Kidney (tissue), 14 donors: Measurements from ENCODE around the gene TNXB. TPM values are rescaled to one million over a fixed set of nuclear protein-coding genes. Genes with fewer than 3 reads are reported as not detected.
A peak's percentile ranks its signal among the peaks of the same experiment; 100 is the strongest.

Experiments
- DNase-seq, 5 donors: peaks; one replicate each; pipeline ENCODE4 v3.0.0-alpha.2; 2013 to 2020
- FAIRE-seq: peaks from 2 replicates; lab custom pipeline; 2012; peaks lifted over from hg19 to GRCh38; lab: Jason Lieb, UNC
- H3K27ac ChIP-seq, 2 donors: one replicate each; pipeline ENCODE4 v1.7.0; 2013; ENCODE audit warnings: low read depth in 2 of 2, low read length in 2 of 2, inconsistent platforms in 1 of 2
- H3K27me3 ChIP-seq: one replicate; pipeline ENCODE4 v1.7.1; 2013; ENCODE audit warnings: low read length, inconsistent platforms; ENCODE audit not compliant: control insufficient read depth, insufficient read depth
- H3K36me3 ChIP-seq, 3 donors: one replicate each; pipeline versions ENCODE4 v1.7.0 to v1.7.1; 2013; ENCODE audit warnings: low read length in 3 of 3, control low read depth in 1 of 3, inconsistent platforms in 1 of 3; ENCODE audit not compliant: insufficient read depth in 3 of 3, control insufficient read depth in 2 of 3
- H3K4me1 ChIP-seq, 3 donors: one replicate each; pipeline versions ENCODE4 v1.7.0 to v1.7.1; 2013; ENCODE audit warnings: low read length in 3 of 3, inconsistent platforms in 1 of 3, low read depth in 1 of 3; ENCODE audit not compliant: control insufficient read depth in 2 of 3, insufficient read depth in 2 of 3
- H3K4me3 ChIP-seq, 3 donors: one replicate each; pipeline versions ENCODE4 v1.7.0 to v1.8.1; 2013; ENCODE audit warnings: low read length in 3 of 3, control low read depth in 1 of 3, inconsistent platforms in 1 of 3
- H3K9ac ChIP-seq, 3 donors: one replicate each; pipeline versions ENCODE4 v1.7.0 to v1.7.1; 2013; ENCODE audit warnings: low read length in 3 of 3, control low read depth in 1 of 3, inconsistent platforms in 1 of 3
- H3K9me3 ChIP-seq, 3 donors: one replicate each; pipeline versions ENCODE4 v1.7.0 to v1.7.1; 2013; ENCODE audit warnings: low read length in 3 of 3, control low read depth in 1 of 3, inconsistent platforms in 1 of 3; ENCODE audit not compliant: control insufficient read depth in 2 of 3, insufficient read depth in 1 of 3
- CTCF ChIP-seq: IDR thresholded peaks from 3 replicates; pipeline ENCODE4 v1.5.1; 2012; ENCODE audit warnings: mild to moderate bottlenecking, moderate library complexity, borderline replicate concordance; ENCODE audit not compliant: insufficient read depth; ENCODE audit errors: extremely low read depth
- intact Hi-C: fragments of 100-400 bp; cut with DNase I; formaldehyde crosslinking; loops from one replicate; pipeline ENCODE4 v1.11.1; 2022
- polyA plus RNA-seq: library from polyadenylated mRNA; stranded (reverse); fragments of 350-450 nt; fragmentation: Illumina TruSeq; extraction: RNeasy Lipid Tissue Mini Kit (QIAGEN cat#74804); gene quantifications from one replicate; pipeline ENCODE4 v1.2.3, GENCODE V29; 2014; ENCODE audit warnings: low read depth, low replicate concordance; ENCODE audit not compliant: insufficient read depth
- total RNA-seq: library from RNA; stranded (reverse); fragmentation: NEBNext Ultra II Directional; extraction: Animal tissue kit (Norgen Biotek cat#: 25700); gene quantifications from one replicate; pipeline ENCODE4 v1.2.1, GENCODE V29; 2021
- donor health status: control.
- donor health status: control.
- donor health status: control.
- donor health status: control.
- donor health status: control.
- donor health status: DM: yes; HTN: yes; CAD: no.
- donor health status: Normal renal cell carcinoma (clear cell type).

The TNXB gene
- total and polyA plus RNA-seq, 2 donors from 2014 or later, result 13.3 to 88.2 TPM

- Histone ChIP-seq H3K4me1 (peaks cover 0 to 7% (median 0%) of the 10 kb centered on the region in 3 donors), H3K9ac (no peak overlapping the region), H3K27me3 (no peaks in the 10 kb centered on the region), H3K36me3 (no peaks in the 10 kb centered on the region), H3K4me3 (no peak overlapping the region), H3K27ac (no peak overlapping the region), H3K9me3 (no peaks in the 10 kb centered on the region)
- FAIRE-seq, result no peak
- intact Hi-C loops, result no loop called here
- DNase-seq, result no peak
- TF ChIP-seq CTCF, result no peak
Observed at GRCh38 chr6:32088487-32089049, 20.6 kb downstream of the TNXB start.

GRCh38 chr6:32087574-32088486, 21.3 kb downstream of the TNXB start:
- peak; percentile 77 to 95 (median 89) for DNase-seq
- Histone ChIP-seq H3K4me1 (peaks cover 0 to 7% (median 0%) of the 10 kb centered on the region in 3 donors), H3K9ac (no peak overlapping the region), H3K4me3 (no peak overlapping the region), H3K36me3 (no peaks in the 10 kb centered on the region), H3K9me3 (no peaks in the 10 kb centered on the region), H3K27me3 (no peaks in the 10 kb centered on the region), H3K27ac (peak overlapping the region in 1 of 2 donors; percentile 32)
- FAIRE-seq, result no peak
- peak; percentile 74 for TF ChIP-seq CTCF
- intact Hi-C loops, result no loop called here

GRCh38 chr6:32086661-32087573, 22.2 kb downstream of the TNXB start:
- no peak overlapping the region for H3K9ac ChIP-seq

More at GRCh38 chr6:32086661-32087573, 22.2 kb downstream of the TNXB start:
- DNase-seq (peak in 1 of 5 donors; percentile 49), FAIRE-seq (no peak)
- no peak overlapping the region for H3K4me3 ChIP-seq
- peak overlapping the region in 1 of 2 donors; percentile 32 for H3K27ac ChIP-seq
- TF ChIP-seq CTCF, result no peak
- H3K36me3 ChIP-seq, result no peaks in the 10 kb centered on the region
- H3K27me3 ChIP-seq, result no peaks in the 10 kb centered on the region
- intact Hi-C loops, result no loop called here
- H3K9me3 ChIP-seq, result no peaks in the 10 kb centered on the region
- peaks cover 0 to 4% (median 0%) of the 10 kb centered on the region in 3 donors for H3K4me1 ChIP-seq
